Keratinocyte (primary cell): ENCODE data around the gene ANKRD44. TPM values are rescaled to one million over a fixed set of nuclear protein-coding genes. Genes with fewer than 3 reads are reported as not detected.

Experiments
- DNase-seq: peaks from one replicate; pipeline ENCODE4 v3.0.0-alpha.2; 2011; ENCODE audit warnings: low read depth, missing footprints, low spot score
- FAIRE-seq: peaks from 2 replicates; lab custom pipeline; 2011; peaks lifted over from hg19 to GRCh38; lab: Jason Lieb, UNC
- H2AFZ ChIP-seq: 2 replicates; pipeline ENCODE4 v1.6.0; 2012; ENCODE audit warnings: low read length, control low read depth, inconsistent platforms; ENCODE audit not compliant: control insufficient read depth
- H3K27ac ChIP-seq: 2 replicates; pipeline ENCODE4 v1.5.1; 2011; ENCODE audit warnings: low read length; ENCODE audit not compliant: control insufficient read depth, insufficient read depth
- H3K27me3 ChIP-seq: 3 replicates; pipeline ENCODE4 v1.6.0; 2011; ENCODE audit warnings: low read length; ENCODE audit not compliant: control insufficient read depth, insufficient read depth; ENCODE audit errors: extremely low read depth
- H3K36me3 ChIP-seq, 2 experiments: 2 replicates in 1 of 2; 3 replicates in 1 of 2; pipeline ENCODE4 v1.5.1; 2011; ENCODE audit warnings: low read length in 2 of 2, mild to moderate bottlenecking in 1 of 2; ENCODE audit not compliant: control insufficient read depth in 2 of 2, insufficient read depth in 2 of 2; ENCODE audit errors: extremely low read depth in 1 of 2
- H3K4me1 ChIP-seq: 3 replicates; pipeline ENCODE4 v1.5.1; 2011; ENCODE audit warnings: low read length; ENCODE audit not compliant: control insufficient read depth, insufficient read depth; ENCODE audit errors: extremely low read depth
- H3K4me2 ChIP-seq: 3 replicates; pipeline ENCODE4 v1.6.0; 2011; ENCODE audit warnings: low read depth, low read length; ENCODE audit not compliant: control insufficient read depth, insufficient read depth; ENCODE audit errors: extremely low read depth
- H3K4me3 ChIP-seq, 3 experiments: fragments of 200-600 bp in 1 of 3; sonication (generic) in 1 of 3; 2 replicates in 2 of 3; 3 replicates in 1 of 3; pipeline ENCODE4 v1.5.1; 2011 to 2016; ENCODE audit warnings: low read length in 3 of 3, mild to moderate bottlenecking in 3 of 3, control low read depth in 2 of 3, inconsistent platforms in 1 of 3, low read depth in 1 of 3, mixed read lengths in 1 of 3, mixed run types in 1 of 3, moderate library complexity in 1 of 3; ENCODE audit not compliant: control insufficient read depth in 2 of 3, insufficient read depth in 2 of 3; ENCODE audit errors: extremely low read depth in 1 of 3
- H3K79me2 ChIP-seq: 2 replicates; pipeline ENCODE4 v1.6.0; 2012; ENCODE audit warnings: low read length; ENCODE audit not compliant: control insufficient read depth, insufficient read depth
- H3K9ac ChIP-seq: 3 replicates; pipeline ENCODE4 v1.6.0; 2011; ENCODE audit warnings: low read length; ENCODE audit not compliant: control insufficient read depth, insufficient read depth; ENCODE audit errors: extremely low read depth
- H3K9me1 ChIP-seq: 3 replicates; pipeline ENCODE4 v1.6.0; 2011; ENCODE audit warnings: low read length; ENCODE audit not compliant: control insufficient read depth, insufficient read depth; ENCODE audit errors: extremely low read depth
- H3K9me3 ChIP-seq: 2 replicates; pipeline ENCODE4 v1.5.1; 2012; ENCODE audit warnings: low read depth, low read length; ENCODE audit not compliant: control insufficient read depth
- H4K20me1 ChIP-seq: 3 replicates; pipeline ENCODE4 v1.6.0; 2011; ENCODE audit warnings: low read length; ENCODE audit not compliant: control insufficient read depth, insufficient read depth; ENCODE audit errors: extremely low read depth
- CTCF ChIP-seq, 3 experiments: IDR thresholded peaks in 1 of 3; conservative IDR thresholded peaks in 1 of 3; optimal IDR thresholded peaks in 1 of 3; 2 replicates in 2 of 3; 3 replicates in 1 of 3; pipeline versions ENCODE3 to v1.5.1; 2011; ENCODE audit warnings: low read length in 3 of 3, mild to moderate bottlenecking in 3 of 3, moderate library complexity in 2 of 3, control low read depth in 1 of 3, inconsistent platforms in 1 of 3; ENCODE audit not compliant: insufficient read depth in 2 of 3; ENCODE audit errors: extremely low read depth in 1 of 3
- EZH2 ChIP-seq: IDR thresholded peaks from one replicate; pipeline ENCODE4 v1.6.1; 2012; ENCODE audit warnings: inconsistent platforms, mild to moderate bottlenecking, low read length, moderate library complexity
- dilution Hi-C: fragments of 300-500 bp; cut with MboI; formaldehyde crosslinking; loops from one replicate; pipeline ENCODE4 v1.7.0; 2020; ENCODE audit warnings: low sequenced_read_pairs; ENCODE audit not compliant: extremely low pct_ligation_motif_present
- polyA plus RNA-seq, 5 experiments: library from polyadenylated mRNA; depleted of rRNA in 3 of 5; stranded (reverse) in 3 of 5; stranded (forward) in 1 of 5; unstranded in 1 of 5; fragments of >200 nt; gene quantifications; 1 replicate in 1 of 5; 2 replicates in 3 of 5; 3 replicates in 1 of 5; pipeline versions ENCODE4 v1.2.1 to v1.2.3, GENCODE V29; 2011 to 2012; ENCODE audit warnings: missing spikeins in 2 of 5, low read depth in 1 of 5, low replicate concordance in 1 of 5

Gene ANKRD44
- polyA plus RNA-seq, 1 donor (not counting 4 experiments of a cell fraction or from before 2014, with no cell fraction given): 0.35 TPM

- Histone ChIP-seq H3K4me1 (no peaks in the 10 kb centered on the region), H3K27ac (no peak overlapping the region), H3K27me3 (no peaks in the 10 kb centered on the region), H3K9me3 (no peaks in the 10 kb centered on the region), H2AFZ (no peak overlapping the region), H3K4me3 (no peak overlapping the region), H3K79me2 (no peaks in the 10 kb centered on the region), H4K20me1 (no peaks in the 10 kb centered on the region), H3K9ac (no peak overlapping the region), H3K9me1 (no peaks in the 10 kb centered on the region), H3K4me2 (no peak overlapping the region), H3K36me3 (no peaks in the 10 kb centered on the region)
- DNase-seq (no peak), FAIRE-seq (no peak)
- dilution Hi-C loops: no loop called here
- TF ChIP-seq CTCF (optimal IDR thresholded peaks at IDR 0.05 in 1 of 3, IDR thresholded peaks at IDR 0.05 in 1 of 3, conservative IDR thresholded peaks at IDR 0.05 in 1 of 3; ENCODE audit: extremely low read depth in 1 of 3, insufficient read depth in 2 of 3, low read length in 3 of 3): no peak
- TF ChIP-seq EZH2: no peak
Measured at GRCh38 chr2:197242719-197243118, 67.9 kb downstream of the ANKRD44 start.

DNA sequence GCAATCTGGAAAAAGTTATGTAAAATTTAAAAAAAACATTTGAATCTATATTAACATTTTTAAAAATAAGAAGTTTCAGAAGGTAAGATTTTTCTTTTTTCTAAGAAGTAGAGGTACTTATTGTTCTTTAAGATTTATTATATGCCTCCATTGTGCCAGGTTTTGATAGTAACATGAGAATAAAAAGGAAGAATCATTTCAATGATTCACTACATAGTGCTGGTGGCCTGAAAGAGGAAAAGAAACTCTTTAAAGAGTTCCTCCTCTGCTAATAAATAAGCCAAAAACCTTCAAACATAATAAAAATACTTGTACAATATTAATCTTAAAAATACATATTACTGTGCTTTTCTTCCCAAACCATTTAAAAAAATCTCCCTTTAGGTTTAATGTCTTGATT lies 69.0 kb downstream of the ANKRD44 start:
- no peak overlapping the region for H3K4me3 ChIP-seq
- H3K9ac ChIP-seq: no peak overlapping the region
- TF ChIP-seq CTCF (optimal IDR thresholded peaks at IDR 0.05 in 1 of 3, IDR thresholded peaks at IDR 0.05 in 1 of 3, conservative IDR thresholded peaks at IDR 0.05 in 1 of 3; ENCODE audit: extremely low read depth in 1 of 3, insufficient read depth in 2 of 3, low read length in 3 of 3) (no peak), EZH2 (no peak)
- no peak for FAIRE-seq
- no peak overlapping the region for H2AFZ ChIP-seq
- no peak for DNase-seq
- H3K4me2 ChIP-seq: no peak overlapping the region
- H3K27ac ChIP-seq: no peak overlapping the region
- no peaks in the 10 kb centered on the region for H3K9me1 ChIP-seq
- H3K4me1 ChIP-seq: no peaks in the 10 kb centered on the region
- no peaks in the 10 kb centered on the region for H3K27me3 ChIP-seq
- dilution Hi-C loops: no loop called here
- H4K20me1 ChIP-seq: no peaks in the 10 kb centered on the region
- H3K9me3 ChIP-seq: no peaks in the 10 kb centered on the region
- no peaks in the 10 kb centered on the region for H3K79me2 ChIP-seq
- H3K36me3 ChIP-seq: no peaks in the 10 kb centered on the region
